NT2/D1 (cell line): ENCODE results near the gene ERC2.

Experiments
- YY1 ChIP-seq: IDR thresholded peaks from 2 replicates; pipeline ENCODE4 v1.6.1; 2011; ENCODE audit not compliant: insufficient read length, insufficient read depth
- ZNF274 ChIP-seq: IDR thresholded peaks from 2 replicates; pipeline ENCODE4 v1.6.1; 2011; ENCODE audit warnings: mild to moderate bottlenecking, low read depth, low read length

- no peak for TF ChIP-seq ZNF274
- no peak for TF ChIP-seq YY1
Observed at GRCh38 chr3:56131974-56132590, 336.2 kb downstream of the ERC2 start.
